ENCODE results near the gene DLX2. TPM values are rescaled to one million over a fixed set of nuclear protein-coding genes. Genes with fewer than 3 reads are reported as not detected.

The DLX2 gene
- total RNA-seq, 3 donors from 2014 or later (not counting 1 experiment from before 2014, with no cell fraction given), result 0.55 to 0.84 (median 0.78) TPM

- Histone ChIP-seq H3K9me3 (ENCODE audit: control insufficient read depth, insufficient read depth, low read length) (no peaks in the 10 kb centered on the region), H3K36me3 (ENCODE audit: control insufficient read depth, insufficient read depth, low read length) (no peaks in the 10 kb centered on the region), H3K27me3 (ENCODE audit: control insufficient read depth, insufficient read depth, low read length) (peaks cover 94% of the 10 kb centered on the region), H3K27ac (ENCODE audit: low read length) (no peak overlapping the region), H3K4me1 (ENCODE audit: control insufficient read depth, insufficient read depth, low read length) (peaks cover 44% of the 10 kb centered on the region), H3K4me3 (ENCODE audit: low read length) (no peak overlapping the region)
- intact Hi-C loops (cut with micrococcal nuclease), result no loop called here
- no peak for DNase-seq
- H3K27ac Mint-ChIP-seq, result no peak overlapping the region
- ATAC-seq, result no peak
- peaks cover 45 to 50% of the 10 kb centered on the region in 2 donors for H3K4me1 Mint-ChIP-seq
- no peaks in the 10 kb centered on the region for H3K9me3 Mint-ChIP-seq
- no peak overlapping the region for H3K4me3 Mint-ChIP-seq
- TF ChIP-seq, protein P1, sequence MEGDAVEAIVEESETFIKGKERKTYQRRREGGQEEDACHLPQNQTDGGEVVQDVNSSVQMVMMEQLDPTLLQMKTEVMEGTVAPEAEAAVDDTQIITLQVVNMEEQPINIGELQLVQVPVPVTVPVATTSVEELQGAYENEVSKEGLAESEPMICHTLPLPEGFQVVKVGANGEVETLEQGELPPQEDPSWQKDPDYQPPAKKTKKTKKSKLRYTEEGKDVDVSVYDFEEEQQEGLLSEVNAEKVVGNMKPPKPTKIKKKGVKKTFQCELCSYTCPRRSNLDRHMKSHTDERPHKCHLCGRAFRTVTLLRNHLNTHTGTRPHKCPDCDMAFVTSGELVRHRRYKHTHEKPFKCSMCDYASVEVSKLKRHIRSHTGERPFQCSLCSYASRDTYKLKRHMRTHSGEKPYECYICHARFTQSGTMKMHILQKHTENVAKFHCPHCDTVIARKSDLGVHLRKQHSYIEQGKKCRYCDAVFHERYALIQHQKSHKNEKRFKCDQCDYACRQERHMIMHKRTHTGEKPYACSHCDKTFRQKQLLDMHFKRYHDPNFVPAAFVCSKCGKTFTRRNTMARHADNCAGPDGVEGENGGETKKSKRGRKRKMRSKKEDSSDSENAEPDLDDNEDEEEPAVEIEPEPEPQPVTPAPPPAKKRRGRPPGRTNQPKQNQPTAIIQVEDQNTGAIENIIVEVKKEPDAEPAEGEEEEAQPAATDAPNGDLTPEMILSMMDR (IDR thresholded peaks at IDR 0.05), result no peak
- WGBS (ENCODE audit: insufficient coverage), result 32% methylated on average over 7 of the region's 7 CpGs
- peaks cover 76 to 91% of the 10 kb centered on the region in 2 donors for H3K27me3 Mint-ChIP-seq (ENCODE audit: low read depth in 2 of 2)
- H3K36me3 Mint-ChIP-seq, result no peaks in the 10 kb centered on the region
These were observed 13.1 kb downstream of the DLX2 start for GRCh38 chr2:172089633-172090032.

GRCh38 chr2:172089005-172089504 is 13.6 kb downstream of the DLX2 start:
- H3K27ac ChIP-seq (ENCODE audit: low read length), result no peak overlapping the region
- 21% methylated on average over 6 of the region's 10 CpGs for WGBS (ENCODE audit: insufficient coverage)
- intact Hi-C loops (cut with micrococcal nuclease), result no loop called here
- H3K27me3 ChIP-seq (ENCODE audit: control insufficient read depth, insufficient read depth, low read length), result peaks cover 94% of the 10 kb centered on the region
- peaks cover 50 to 56% of the 10 kb centered on the region in 2 donors for H3K4me1 Mint-ChIP-seq
- H3K4me3 ChIP-seq (ENCODE audit: low read length), result no peak overlapping the region
- H3K36me3 ChIP-seq (ENCODE audit: control insufficient read depth, insufficient read depth, low read length), result no peaks in the 10 kb centered on the region
- TF ChIP-seq, protein P1 (IDR thresholded peaks at IDR 0.05), result no peak
- no peaks in the 10 kb centered on the region for H3K9me3 ChIP-seq (ENCODE audit: control insufficient read depth, insufficient read depth, low read length)
- DNase-seq (peak in 1 of 2 donors; percentile 34), ATAC-seq (no peak)
- H3K4me3 Mint-ChIP-seq, result no peak overlapping the region
- H3K9me3 Mint-ChIP-seq, result no peaks in the 10 kb centered on the region
- no peaks in the 10 kb centered on the region for H3K36me3 Mint-ChIP-seq
- peaks cover 44% of the 10 kb centered on the region for H3K4me1 ChIP-seq (ENCODE audit: control insufficient read depth, insufficient read depth, low read length)
- H3K27ac Mint-ChIP-seq, result no peak overlapping the region
- H3K27me3 Mint-ChIP-seq (ENCODE audit: low read depth in 2 of 2), result peaks cover 80 to 95% of the 10 kb centered on the region in 2 donors

DNA sequence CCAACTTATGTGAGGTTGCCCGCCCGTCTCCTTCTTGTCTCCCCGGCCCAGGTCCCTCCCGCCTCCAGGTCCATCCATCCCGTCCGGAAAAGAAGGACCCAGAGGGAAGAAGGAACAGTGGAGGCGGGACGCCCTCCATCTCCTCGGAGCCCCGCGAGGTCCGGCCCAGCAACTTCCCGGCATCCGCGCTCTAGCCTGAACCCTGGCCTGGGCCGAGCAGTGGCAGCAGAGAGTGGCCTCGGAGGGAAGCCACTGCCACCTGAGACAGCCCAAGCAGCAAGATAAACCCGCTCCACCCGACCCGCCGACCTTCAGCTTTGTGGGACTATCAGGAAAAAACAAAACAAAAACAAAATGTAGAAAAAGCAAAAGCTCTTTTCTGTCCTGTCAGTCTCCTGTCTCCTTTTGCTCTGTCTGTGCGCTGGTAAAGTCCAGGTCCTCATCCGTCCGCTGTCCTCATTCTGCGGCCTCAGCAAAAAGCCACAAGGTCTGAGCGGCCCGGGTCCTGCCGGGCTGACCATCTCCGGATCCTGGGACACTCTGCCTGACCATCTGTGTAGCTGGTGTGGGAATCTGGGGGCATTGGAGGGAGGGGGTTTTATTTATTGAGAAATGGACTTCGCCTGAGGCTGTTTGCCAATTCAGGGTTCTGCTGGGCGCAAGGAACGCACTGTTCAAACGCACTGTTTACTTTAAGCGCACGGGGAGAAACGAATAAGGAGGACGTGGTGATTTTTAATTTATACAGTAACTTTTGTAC is 14.3 kb downstream of the DLX2 start:
- 12% methylated on average over 37 of the region's 37 CpGs for WGBS (ENCODE audit: insufficient coverage)
- DNase-seq, result peak in 1 of 2 donors; percentile 34
- no peak overlapping the region for H3K4me3 ChIP-seq (ENCODE audit: low read length)
- H3K27me3 Mint-ChIP-seq (ENCODE audit: low read depth in 2 of 2), result peaks cover 82 to 95% of the 10 kb centered on the region in 2 donors
- H3K4me1 ChIP-seq (ENCODE audit: control insufficient read depth, insufficient read depth, low read length), result peaks cover 49% of the 10 kb centered on the region
- ATAC-seq, result no peak
- intact Hi-C loops (cut with micrococcal nuclease), result no loop called here
- peak overlapping the region; percentile 17 for H3K4me3 Mint-ChIP-seq
- H3K27me3 ChIP-seq (ENCODE audit: control insufficient read depth, insufficient read depth, low read length), result peaks cover 94% of the 10 kb centered on the region
- peak overlapping the region; percentile 29 to 70 for H3K27ac Mint-ChIP-seq
- no peaks in the 10 kb centered on the region for H3K36me3 Mint-ChIP-seq
- H3K27ac ChIP-seq (ENCODE audit: low read length), result no peak overlapping the region
- TF ChIP-seq, protein P1 (IDR thresholded peaks at IDR 0.05), result no peak
- H3K9me3 Mint-ChIP-seq, result no peaks in the 10 kb centered on the region
- H3K9me3 ChIP-seq (ENCODE audit: control insufficient read depth, insufficient read depth, low read length), result no peaks in the 10 kb centered on the region
- no peaks in the 10 kb centered on the region for H3K36me3 ChIP-seq (ENCODE audit: control insufficient read depth, insufficient read depth, low read length)
- peaks cover 50 to 62% of the 10 kb centered on the region in 2 donors for H3K4me1 Mint-ChIP-seq
